WTC11 (cell line): ENCODE data around the gene BRI3. TPM values are rescaled to one million over a fixed set of nuclear protein-coding genes. Genes with fewer than 3 reads are reported as not detected.

Source experiments
- ATAC-seq: fragments of 200-7000 bp; cut with Tn5 transposase; 2 replicates; pipeline ENCODE4 v1.10.0; 2021; ENCODE audit warnings: mild to moderate bottlenecking, moderate library complexity
- CTCF ChIA-PET: fragments of 300-600 bp; sonication (Branson Sonifier 250); formaldehyde crosslinking; loops from one replicate; lab custom pipeline; 2021; ENCODE audit warnings: antibody characterized with exemption; lab: Charles Lee
- POLR2A ChIA-PET: fragments of 350-600 bp; sonication (Branson Sonifier 250); formaldehyde crosslinking; loops from one replicate; lab custom pipeline; 2021; ENCODE audit warnings: antibody characterized with exemption; lab: Charles Lee
- DNase-seq: peaks from one replicate; pipeline ENCODE4 v3.0.0; 2021; ENCODE audit warnings: low spot score
- H3K27ac Mint-ChIP-seq: 2 replicates; pipeline ENCODE4 v1.8.0; 2021; ENCODE audit warnings: mixed read lengths
- H3K27me3 Mint-ChIP-seq: 2 replicates; pipeline ENCODE4 v1.8.0; 2021; ENCODE audit warnings: low read depth, mild to moderate bottlenecking, moderate library complexity, mixed read lengths
- H3K36me3 Mint-ChIP-seq: 2 replicates; pipeline ENCODE4 v1.8.0; 2021; ENCODE audit warnings: mixed read lengths
- H3K4me1 Mint-ChIP-seq: 2 replicates; pipeline ENCODE4 v1.8.0; 2022; ENCODE audit warnings: mixed read lengths
- H3K4me3 Mint-ChIP-seq: 2 replicates; pipeline ENCODE4 v1.8.0; 2021; ENCODE audit warnings: mild to moderate bottlenecking, moderate library complexity, mixed read lengths
- H3K9me3 Mint-ChIP-seq: 2 replicates; pipeline ENCODE4 v1.8.0; 2021; ENCODE audit warnings: mixed read lengths
- AFF4 ChIP-seq: sonication (generic); formaldehyde crosslinking; IDR thresholded peaks from 2 replicates; pipeline ENCODE4 v1.8.1; 2023; ENCODE audit warnings: mild to moderate bottlenecking, missing genetic modification reagents, borderline replicate concordance
- ATF6 ChIP-seq: sonication (generic); formaldehyde crosslinking; IDR thresholded peaks from 2 replicates; pipeline ENCODE4 v1.8.1; 2023; ENCODE audit warnings: mild to moderate bottlenecking, missing genetic modification reagents
- CTCF ChIP-seq: fragments of 200-600 bp; IDR thresholded peaks from 2 replicates; pipeline ENCODE4 v1.8.0; 2022; ENCODE audit warnings: antibody characterized with exemption
- E2F4 ChIP-seq: sonication (generic); formaldehyde crosslinking; IDR thresholded peaks from 2 replicates; pipeline ENCODE4 v1.8.1; 2022; ENCODE audit warnings: low read depth, mild to moderate bottlenecking, moderate library complexity, missing genetic modification reagents, borderline replicate concordance
- ELF4 ChIP-seq: sonication (generic); formaldehyde crosslinking; IDR thresholded peaks from 2 replicates; pipeline ENCODE4 v1.8.1; 2022; ENCODE audit warnings: low read depth, mild to moderate bottlenecking, moderate library complexity, missing genetic modification reagents
- FOXJ3 ChIP-seq: sonication (generic); formaldehyde crosslinking; IDR thresholded peaks from 2 replicates; pipeline ENCODE4 v1.9.0; 2021; ENCODE audit warnings: missing genetic modification reagents, mild to moderate bottlenecking, borderline replicate concordance
- GTF2I ChIP-seq: fragments of 250-450 bp; sonication (Bioruptor Pico); conservative IDR thresholded peaks from 2 replicates; pipeline ENCODE4 v1.4.0; 2021; ENCODE audit warnings: mild to moderate bottlenecking
- NFE2L1 ChIP-seq: sonication (generic); formaldehyde crosslinking; IDR thresholded peaks from 2 replicates; pipeline ENCODE4 v1.8.1; 2023; ENCODE audit warnings: missing genetic modification reagents
- NR3C1 ChIP-seq: sonication (generic); formaldehyde crosslinking; conservative IDR thresholded peaks from 2 replicates; pipeline ENCODE4 v1.8.1; 2023; ENCODE audit warnings: low read depth, mild to moderate bottlenecking, missing genetic modification reagents
- OVOL2 ChIP-seq: fragments of 250-450 bp; sonication (Bioruptor Pico); IDR thresholded peaks from 2 replicates; pipeline ENCODE4 v1.9.0; 2021; ENCODE audit warnings: mild to moderate bottlenecking, borderline replicate concordance
- RELA ChIP-seq: sonication (generic); formaldehyde crosslinking; IDR thresholded peaks from 2 replicates; pipeline ENCODE4 v1.8.1; 2022; ENCODE audit warnings: missing genetic modification reagents, mild to moderate bottlenecking, borderline replicate concordance
- SOX15 ChIP-seq: fragments of 250-450 bp; sonication (Bioruptor Pico); IDR thresholded peaks from 2 replicates; pipeline ENCODE4 v1.9.0; 2021; ENCODE audit warnings: mild to moderate bottlenecking
- TEAD4 ChIP-seq: sonication (generic); formaldehyde crosslinking; IDR thresholded peaks from 2 replicates; pipeline ENCODE4 v1.8.0; 2022; ENCODE audit warnings: mild to moderate bottlenecking, missing genetic modification reagents
- ZNF396 ChIP-seq: fragments of 250-450 bp; sonication (Bioruptor Pico); IDR thresholded peaks from 2 replicates; pipeline ENCODE4 v1.8.0; 2021; ENCODE audit warnings: mild to moderate bottlenecking, moderate library complexity, borderline replicate concordance
- total RNA-seq: library from RNA; stranded (reverse); gene quantifications from 3 replicates; pipeline ENCODE4 v1.2.3, GENCODE V29; 2021
- TF ChIP-seq, protein P1 (sequence below): sonication (generic); formaldehyde crosslinking; IDR thresholded peaks from 2 replicates; pipeline ENCODE4 v1.8.0; 2022; ENCODE audit warnings: mild to moderate bottlenecking, missing genetic modification reagents
- TF ChIP-seq, protein P2 (sequence below): sonication (generic); formaldehyde crosslinking; IDR thresholded peaks from 2 replicates; pipeline ENCODE4 v1.8.0; 2022; ENCODE audit warnings: mild to moderate bottlenecking, missing genetic modification reagents
- TF ChIP-seq, protein P3 (sequence below): sonication (generic); formaldehyde crosslinking; IDR thresholded peaks from 2 replicates; pipeline ENCODE4 v1.8.0; 2023; ENCODE audit warnings: missing genetic modification reagents
- TF ChIP-seq, protein P4 (sequence below): sonication (generic); formaldehyde crosslinking; IDR thresholded peaks from 2 replicates; pipeline ENCODE4 v1.8.1; 2023; ENCODE audit warnings: mild to moderate bottlenecking, missing genetic modification reagents, moderate library complexity

BRI3 gene
- total RNA-seq, 1 experiment from 2014 or later, result 112 TPM

DNA sequence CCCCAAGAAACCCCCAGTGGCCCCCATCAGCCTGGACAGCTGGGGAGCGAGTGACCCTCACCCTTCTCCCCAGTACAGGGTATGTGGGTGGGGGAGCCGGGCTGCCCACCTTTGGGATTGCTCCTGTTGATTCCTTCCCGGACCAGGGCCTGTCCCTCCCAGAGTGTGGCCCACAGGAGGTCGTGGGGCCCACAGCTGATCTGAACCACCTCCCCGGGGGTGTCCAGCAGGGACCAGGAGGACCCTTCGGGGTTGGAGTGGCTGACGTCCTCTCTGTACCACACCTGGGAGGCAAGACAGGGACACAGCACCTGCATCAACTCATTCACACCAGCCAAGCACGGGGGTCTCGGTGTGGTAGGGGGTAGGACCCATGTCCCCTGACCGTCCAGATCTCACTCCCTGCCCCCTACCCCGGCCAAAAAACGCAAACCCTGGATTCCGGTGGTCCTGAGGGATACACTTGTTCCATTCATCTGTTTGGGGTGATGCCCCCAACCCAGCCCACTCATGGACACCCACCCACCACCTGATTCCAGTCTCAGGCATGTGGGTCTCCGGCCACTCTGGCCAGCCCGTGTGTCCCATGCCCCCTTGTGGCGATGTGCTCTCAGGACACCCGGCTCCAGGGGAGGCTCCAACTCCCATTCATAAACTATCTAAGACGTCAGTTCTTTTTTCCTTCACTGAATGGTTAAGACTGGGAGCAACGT is 40.4 kb upstream of the BRI3 start:
- TF ChIP-seq ZNF396 (CRISPR knock-in tag), result no peak
- TF ChIP-seq CTCF, result peak; percentile 71; the same call in 1 of the 2 replicates
- TF ChIP-seq, protein P1, sequence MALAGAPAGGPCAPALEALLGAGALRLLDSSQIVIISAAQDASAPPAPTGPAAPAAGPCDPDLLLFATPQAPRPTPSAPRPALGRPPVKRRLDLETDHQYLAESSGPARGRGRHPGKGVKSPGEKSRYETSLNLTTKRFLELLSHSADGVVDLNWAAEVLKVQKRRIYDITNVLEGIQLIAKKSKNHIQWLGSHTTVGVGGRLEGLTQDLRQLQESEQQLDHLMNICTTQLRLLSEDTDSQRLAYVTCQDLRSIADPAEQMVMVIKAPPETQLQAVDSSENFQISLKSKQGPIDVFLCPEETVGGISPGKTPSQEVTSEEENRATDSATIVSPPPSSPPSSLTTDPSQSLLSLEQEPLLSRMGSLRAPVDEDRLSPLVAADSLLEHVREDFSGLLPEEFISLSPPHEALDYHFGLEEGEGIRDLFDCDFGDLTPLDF, result 0 out of 2 replicates have a peak, but pooled peaks have one; percentile 19
- TF ChIP-seq AFF4, result no peak
- H3K27ac Mint-ChIP-seq, result no peak overlapping the region
- DNase-seq (peak; percentile 76), ATAC-seq (peak; percentile 89)
- CTCF ChIA-PET, result interaction anchor here (1.1 to 1.6 kb wide), 2 partner anchors 10 to 219 kb away, joined by 3 to 6 read pairs; no protein-coding TSS in a partner anchor
- no peaks in the 10 kb centered on the region for H3K4me1 Mint-ChIP-seq
- H3K9me3 Mint-ChIP-seq, result no peaks in the 10 kb centered on the region
- H3K27me3 Mint-ChIP-seq, result no peaks in the 10 kb centered on the region
- H3K36me3 Mint-ChIP-seq, result no peaks in the 10 kb centered on the region
- no peak overlapping the region for H3K4me3 Mint-ChIP-seq
- POLR2A ChIA-PET, result no interaction called here

GRCh38 chr7:98241674-98242241 is 39.7 kb upstream of the BRI3 start:
- CTCF ChIA-PET, result interaction anchor here (0.6 kb wide), 1 partner anchor 100 kb away, joined by 3 read pairs; no protein-coding TSS in a partner anchor
- ATAC-seq (peak; percentile 41), DNase-seq (no peak)
- no peak overlapping the region for H3K4me3 Mint-ChIP-seq
- H3K27me3 Mint-ChIP-seq, result no peaks in the 10 kb centered on the region
- H3K9me3 Mint-ChIP-seq, result no peaks in the 10 kb centered on the region
- no peak overlapping the region for H3K27ac Mint-ChIP-seq
- no peaks in the 10 kb centered on the region for H3K4me1 Mint-ChIP-seq
- H3K36me3 Mint-ChIP-seq, result no peaks in the 10 kb centered on the region
- POLR2A ChIA-PET, result no interaction called here
- TF ChIP-seq SOX15 (no peak), NR3C1 (no peak), FOXJ3 (CRISPR knock-in tag) (no peak), NFE2L1 (CRISPR knock-in tag) (no peak), GTF2I (CRISPR knock-in tag) (no peak), ELF4 (CRISPR knock-in tag) (no peak), E2F4 (no peak), ATF6 (CRISPR knock-in tag) (no peak), OVOL2 (CRISPR knock-in tag) (no peak), RELA (no peak), TEAD4 (CRISPR knock-in tag) (no peak)
- TF ChIP-seq, protein P2, sequence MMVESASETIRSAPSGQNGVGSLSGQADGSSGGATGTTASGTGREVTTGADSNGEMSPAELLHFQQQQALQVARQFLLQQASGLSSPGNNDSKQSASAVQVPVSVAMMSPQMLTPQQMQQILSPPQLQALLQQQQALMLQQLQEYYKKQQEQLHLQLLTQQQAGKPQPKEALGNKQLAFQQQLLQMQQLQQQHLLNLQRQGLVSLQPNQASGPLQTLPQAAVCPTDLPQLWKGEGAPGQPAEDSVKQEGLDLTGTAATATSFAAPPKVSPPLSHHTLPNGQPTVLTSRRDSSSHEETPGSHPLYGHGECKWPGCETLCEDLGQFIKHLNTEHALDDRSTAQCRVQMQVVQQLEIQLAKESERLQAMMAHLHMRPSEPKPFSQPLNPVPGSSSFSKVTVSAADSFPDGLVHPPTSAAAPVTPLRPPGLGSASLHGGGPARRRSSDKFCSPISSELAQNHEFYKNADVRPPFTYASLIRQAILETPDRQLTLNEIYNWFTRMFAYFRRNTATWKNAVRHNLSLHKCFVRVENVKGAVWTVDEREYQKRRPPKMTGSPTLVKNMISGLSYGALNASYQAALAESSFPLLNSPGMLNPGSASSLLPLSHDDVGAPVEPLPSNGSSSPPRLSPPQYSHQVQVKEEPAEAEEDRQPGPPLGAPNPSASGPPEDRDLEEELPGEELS (CRISPR knock-in tag), result no peak
- TF ChIP-seq, protein P3, sequence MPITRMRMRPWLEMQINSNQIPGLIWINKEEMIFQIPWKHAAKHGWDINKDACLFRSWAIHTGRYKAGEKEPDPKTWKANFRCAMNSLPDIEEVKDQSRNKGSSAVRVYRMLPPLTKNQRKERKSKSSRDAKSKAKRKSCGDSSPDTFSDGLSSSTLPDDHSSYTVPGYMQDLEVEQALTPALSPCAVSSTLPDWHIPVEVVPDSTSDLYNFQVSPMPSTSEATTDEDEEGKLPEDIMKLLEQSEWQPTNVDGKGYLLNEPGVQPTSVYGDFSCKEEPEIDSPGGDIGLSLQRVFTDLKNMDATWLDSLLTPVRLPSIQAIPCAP (CRISPR knock-in tag), result no peak
- TF ChIP-seq, protein P4, sequence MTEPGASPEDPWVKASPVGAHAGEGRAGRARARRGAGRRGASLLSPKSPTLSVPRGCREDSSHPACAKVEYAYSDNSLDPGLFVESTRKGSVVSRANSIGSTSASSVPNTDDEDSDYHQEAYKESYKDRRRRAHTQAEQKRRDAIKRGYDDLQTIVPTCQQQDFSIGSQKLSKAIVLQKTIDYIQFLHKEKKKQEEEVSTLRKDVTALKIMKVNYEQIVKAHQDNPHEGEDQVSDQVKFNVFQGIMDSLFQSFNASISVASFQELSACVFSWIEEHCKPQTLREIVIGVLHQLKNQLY, result no peak
